ENCODE data around the gene OR8B3. TPM values are rescaled to one million over a fixed set of nuclear protein-coding genes. Genes with fewer than 3 reads are reported as not detected.
"Not testable (repeated sequence)": the region's sequence is repeated elsewhere in the genome, so short reads cannot be mapped to it uniquely, and the experiment has no call there.

Gene OR8B3
- polyA plus RNA-seq, 1 donor from 2014 or later: not detected

DNA sequence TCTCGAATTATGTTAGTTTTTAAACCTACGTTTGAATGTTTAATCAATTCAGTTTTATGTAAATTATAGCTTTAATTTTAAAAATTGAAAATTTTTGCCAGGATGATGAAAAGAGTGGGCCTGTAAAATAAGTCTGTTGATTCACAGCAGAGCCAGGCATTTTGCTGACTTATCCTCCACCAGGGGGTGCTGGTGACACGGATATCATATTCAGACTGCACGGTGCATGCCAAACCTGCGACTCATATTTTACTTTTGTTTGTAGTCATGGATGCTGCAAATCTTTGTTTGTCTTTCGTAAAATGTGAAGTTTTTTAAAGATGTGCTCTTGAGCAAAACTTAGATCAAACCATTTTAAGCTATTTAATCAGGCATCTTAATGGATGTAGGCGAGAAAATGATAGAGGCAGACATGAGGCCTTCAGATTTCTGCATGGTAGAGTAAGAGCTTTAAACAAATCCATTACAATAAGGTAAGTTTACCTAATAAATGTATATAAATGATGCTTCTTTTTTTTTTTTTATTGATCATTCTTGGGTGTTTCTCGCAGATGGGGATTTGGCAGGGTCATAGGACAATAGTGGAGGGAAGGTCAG, 3.6 kb upstream of the OR8B3 start:
- Mint-ChIP-seq H3K27me3 (no peaks in the 10 kb centered on the region), H3K36me3 (no peaks in the 10 kb centered on the region), H3K27ac (no peak overlapping the region), H3K9me3 (no peaks in the 10 kb centered on the region), H3K4me1 (peaks cover 3 to 14% (median 5%) of the 10 kb centered on the region in 3 donors), H3K4me3 (no peak overlapping the region)

DNA sequence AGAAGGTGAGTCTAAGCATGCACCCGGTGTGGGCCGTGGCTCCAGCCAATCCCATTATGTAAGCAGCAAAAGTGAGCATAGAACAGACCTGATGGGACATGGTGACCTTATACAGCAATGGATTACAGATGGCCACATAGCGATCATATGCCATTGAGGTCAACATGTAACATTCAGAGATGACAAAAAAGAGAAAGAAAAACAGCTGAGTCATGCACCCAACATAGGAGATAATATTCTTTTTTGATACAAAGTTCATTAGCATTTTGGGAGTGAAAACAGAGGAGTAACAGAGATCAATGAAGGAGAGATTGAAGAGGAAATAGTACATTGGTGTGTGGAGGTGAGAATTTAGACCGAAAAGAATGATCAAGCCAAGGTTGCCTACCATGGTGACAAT, 2.0 kb downstream of the OR8B3 start:
- H3K4me3 Mint-ChIP-seq, H3K27me3 Mint-ChIP-seq, H3K4me1 Mint-ChIP-seq, H3K27ac Mint-ChIP-seq, H3K9me3 Mint-ChIP-seq, H3K36me3 Mint-ChIP-seq: not testable (repeated sequence)

GRCh38 chr11:124394408-124394807, 4.4 kb downstream of the OR8B3 start:
- Mint-ChIP-seq H3K36me3 (no peaks in the 10 kb centered on the region), H3K27ac (no peak overlapping the region), H3K4me3 (no peak overlapping the region), H3K27me3 (peaks cover 7% of the 10 kb centered on the region), H3K4me1 (no peaks in the 10 kb centered on the region), H3K9me3 (peaks cover 0 to 2% (median 1%) of the 10 kb centered on the region in 3 donors)

- Mint-ChIP-seq H3K9me3 (peaks cover 0 to 2% (median 0%) of the 10 kb centered on the region in 3 donors), H3K4me3 (no peak within 1 kb of the TSS), H3K36me3 (no peaks in the 10 kb centered on the region), H3K27ac (no peak within 1 kb of the TSS), H3K4me1 (no peaks in the 10 kb centered on the region), H3K27me3 (peaks cover 1% of the 10 kb centered on the region)
These were observed 14.4 kb downstream of the OR8B3 start, which contains the start of gene OR8B2 for GRCh38 chr11:124384399-124384798. TSS of gene OR8B2 (minus strand) at chr11:124384499. CDS start at chr11:124383343, 1,156 bp downstream.

DNA sequence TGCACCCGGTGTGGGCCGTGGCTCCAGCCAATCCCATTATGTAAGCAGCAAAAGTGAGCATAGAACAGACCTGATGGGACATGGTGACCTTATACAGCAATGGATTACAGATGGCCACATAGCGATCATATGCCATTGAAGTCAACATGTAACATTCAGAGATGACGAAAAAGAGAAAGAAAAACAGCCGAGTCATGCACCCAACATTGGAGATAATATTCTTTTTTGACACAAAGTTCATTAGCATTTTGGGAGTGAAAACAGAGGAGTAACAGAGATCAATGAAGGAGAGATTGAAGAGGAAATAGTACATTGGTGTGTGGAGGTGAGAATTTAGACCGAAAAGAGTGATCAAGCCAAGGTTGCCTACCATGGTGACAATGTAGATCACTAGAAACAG, 16.0 kb downstream of the OR8B3 start:
- not testable (repeated sequence) for H3K27me3 Mint-ChIP-seq, H3K36me3 Mint-ChIP-seq, H3K4me1 Mint-ChIP-seq, H3K4me3 Mint-ChIP-seq, H3K27ac Mint-ChIP-seq, H3K9me3 Mint-ChIP-seq

DNA sequence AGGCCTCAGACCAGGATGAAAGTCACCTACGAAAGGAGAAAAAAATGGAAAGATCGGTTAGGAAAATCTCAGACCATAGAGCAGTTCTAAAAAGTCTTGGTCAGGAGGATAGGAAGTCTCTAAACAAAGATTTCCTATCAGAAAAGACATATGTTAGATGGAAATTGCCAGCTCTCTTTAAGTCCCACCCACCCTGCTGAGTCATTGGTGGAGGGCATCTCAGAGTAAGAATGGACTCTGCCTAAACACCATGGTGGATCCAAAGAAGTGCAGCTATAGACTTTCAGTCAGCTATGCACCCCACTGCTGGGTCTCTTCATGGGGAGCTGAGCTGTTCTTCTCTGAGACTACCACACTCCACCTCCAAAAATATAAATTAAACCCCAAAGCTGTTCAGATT, 18.2 kb downstream of the OR8B3 start:
- Mint-ChIP-seq H3K4me1 (no peaks in the 10 kb centered on the region), H3K27ac (no peak overlapping the region), H3K36me3 (no peaks in the 10 kb centered on the region), H3K27me3 (no peaks in the 10 kb centered on the region), H3K9me3 (no peaks in the 10 kb centered on the region), H3K4me3 (no peak overlapping the region)

GRCh38 chr11:124376280-124376679, 22.5 kb downstream of the OR8B3 start:
- H3K27ac Mint-ChIP-seq: no peak overlapping the region
- no peaks in the 10 kb centered on the region for H3K9me3 Mint-ChIP-seq
- H3K4me3 Mint-ChIP-seq: no peak overlapping the region
- H3K27me3 Mint-ChIP-seq: no peaks in the 10 kb centered on the region
- no peaks in the 10 kb centered on the region for H3K4me1 Mint-ChIP-seq
- H3K36me3 Mint-ChIP-seq: no peaks in the 10 kb centered on the region

DNA sequence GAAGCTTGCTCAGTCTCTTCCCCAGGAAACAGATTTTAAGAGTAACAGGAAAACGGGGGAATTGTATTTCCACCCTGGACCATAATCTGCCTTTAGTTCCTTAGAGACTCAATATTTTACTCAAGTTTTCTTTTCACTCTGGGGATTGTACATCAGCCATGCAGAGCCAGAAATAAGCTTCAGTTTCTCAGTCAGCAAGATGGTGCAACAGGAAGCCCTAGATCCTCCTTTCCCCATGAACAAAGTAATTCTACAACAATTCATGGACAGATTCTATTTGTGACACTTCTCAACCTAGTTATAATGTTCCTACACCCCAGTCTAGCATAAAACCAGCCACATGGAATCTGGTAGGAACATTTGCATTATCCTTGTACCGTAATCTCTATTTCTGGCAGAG, 39.3 kb downstream of the OR8B3 start:
- H3K36me3 Mint-ChIP-seq: no peaks in the 10 kb centered on the region
- H3K4me1 Mint-ChIP-seq: peaks cover 0 to 7% (median 3%) of the 10 kb centered on the region in 3 donors
- H3K27ac Mint-ChIP-seq: no peak overlapping the region
- H3K27me3 Mint-ChIP-seq: no peaks in the 10 kb centered on the region
- H3K4me3 Mint-ChIP-seq: no peak overlapping the region
- H3K9me3 Mint-ChIP-seq: peaks cover 0 to 2% (median 2%) of the 10 kb centered on the region in 3 donors

DNA sequence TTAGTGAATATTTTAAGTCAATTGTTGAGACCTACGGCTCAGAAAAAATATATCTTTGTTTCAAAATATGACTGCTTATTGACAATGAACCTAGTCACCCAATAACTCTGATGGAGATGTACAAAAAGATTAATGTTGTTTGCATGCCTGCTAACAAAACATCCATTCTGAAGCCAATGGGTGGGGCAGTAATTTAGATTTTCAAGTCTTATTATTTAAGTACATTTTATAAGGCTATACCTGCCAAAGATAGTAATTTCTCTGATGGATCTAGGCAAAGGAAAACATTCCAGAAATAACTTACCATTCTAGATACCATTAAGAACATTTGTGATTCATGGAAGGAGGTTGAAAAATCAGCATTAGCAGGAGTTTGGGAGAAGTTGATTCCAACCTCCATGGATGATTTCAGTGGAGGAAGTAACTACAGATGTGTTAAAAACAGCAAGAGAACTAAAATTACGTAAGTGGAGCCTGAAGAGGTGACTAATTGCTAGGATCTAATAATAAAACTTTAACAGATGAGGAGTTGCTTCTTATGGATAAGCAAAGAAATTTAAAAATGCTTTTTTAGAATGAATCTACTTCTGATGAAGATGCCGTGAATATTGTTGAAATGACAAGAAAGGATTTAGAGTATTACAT, 52.4 kb downstream of the OR8B3 start:
- H3K4me3 Mint-ChIP-seq: no peak overlapping the region
- H3K4me1 Mint-ChIP-seq: no peaks in the 10 kb centered on the region
- peaks cover 2 to 7% (median 6%) of the 10 kb centered on the region in 3 donors for H3K9me3 Mint-ChIP-seq
- no peak overlapping the region for H3K27ac Mint-ChIP-seq
- H3K27me3 Mint-ChIP-seq: peaks cover 2% of the 10 kb centered on the region
- H3K36me3 Mint-ChIP-seq: no peaks in the 10 kb centered on the region

Other genes starting within 250 kb of the OR8B3 start
- gene OR10D3, start 215.7 kb downstream of the OR8B3 start, polyA plus RNA-seq: not detected
- not detected for gene OR8G1, start 157.9 kb downstream of the OR8B3 start, polyA plus RNA-seq
- not detected for gene OR8G5, start 142.6 kb downstream of the OR8B3 start, polyA plus RNA-seq
- not detected for gene OR8D1, start 85.1 kb downstream of the OR8B3 start, polyA plus RNA-seq
- gene OR8D2, start 78.8 kb downstream of the OR8B3 start, polyA plus RNA-seq: not detected
- gene OR8B2, start 14.5 kb downstream of the OR8B3 start, polyA plus RNA-seq: not detected
- gene OR8B4, start 25.8 kb upstream of the OR8B3 start, polyA plus RNA-seq: not detected
- not detected for gene OR8B8, start 46.7 kb upstream of the OR8B3 start, polyA plus RNA-seq
- not detected for gene OR8B12, start 144.6 kb upstream of the OR8B3 start, polyA plus RNA-seq
- gene OR8A1, start 171.0 kb upstream of the OR8B3 start, polyA plus RNA-seq: not detected
- gene PANX3, start 212.4 kb upstream of the OR8B3 start, polyA plus RNA-seq: not detected
- 35.9 TPM for gene TBRG1, start 223.8 kb upstream of the OR8B3 start, polyA plus RNA-seq

Measured in IgD-negative memory B cell (primary cell).